DMS53 treated with DMSO at 0.1 percent for 48 hours (cell line): ENCODE data around the gene TTC3.

Experiments
- DNase-seq: peaks from one replicate; lab custom pipeline; 2025; ENCODE audit not compliant: unreplicated experiment; lab: John Stamatoyannopoulos, UW

TTC3 gene

DNA sequence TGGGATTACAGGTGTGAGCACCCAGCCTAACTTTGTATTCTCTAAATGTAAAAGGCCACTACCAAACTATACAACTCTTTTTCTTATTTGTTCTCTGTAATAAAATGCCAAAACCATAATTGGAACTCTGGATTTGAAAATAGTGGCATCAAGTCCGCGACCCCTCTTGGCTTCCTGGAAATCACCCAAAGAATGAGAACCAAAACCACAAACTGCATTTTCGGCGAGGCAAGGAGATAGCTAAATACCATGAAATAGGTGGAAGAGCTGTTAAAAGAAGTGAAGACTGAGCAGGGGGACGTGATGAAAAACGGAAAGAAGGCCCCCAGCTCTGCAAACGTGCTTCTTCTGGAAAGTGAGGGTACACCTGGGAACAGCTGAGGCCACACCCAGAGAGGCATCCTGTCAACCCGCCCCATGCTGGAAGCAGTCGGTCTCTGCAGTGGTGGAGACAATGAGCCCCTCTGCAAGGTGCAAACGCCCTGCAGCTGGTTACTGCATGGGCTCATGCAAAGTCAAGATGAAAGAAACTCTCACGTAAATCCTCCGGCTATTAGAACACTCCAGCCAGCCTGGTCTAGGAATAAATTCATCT lies 171.5 kb downstream of the TTC3 start:
- DNase-seq = no peak

DNA sequence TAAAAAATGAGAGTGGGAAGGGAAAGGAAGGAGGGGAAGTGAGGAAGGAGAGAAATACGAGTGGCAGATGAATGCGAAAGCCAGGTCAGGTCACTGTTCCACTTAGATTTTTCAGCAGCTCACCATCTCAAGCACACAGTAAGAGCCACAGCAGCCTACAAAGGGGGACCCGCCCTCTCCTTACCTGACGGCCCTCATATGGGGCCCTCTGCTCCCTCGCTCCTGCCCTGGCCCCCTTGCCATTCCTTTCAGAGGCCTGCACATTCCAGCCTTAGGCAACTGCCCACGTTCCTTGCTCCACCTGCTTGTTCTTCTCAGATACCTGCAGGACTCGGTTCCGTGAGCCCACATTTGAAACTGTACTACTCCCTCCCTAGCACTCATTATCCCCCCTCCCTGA lies 172.1 kb downstream of the TTC3 start:
- no peak for DNase-seq

DNA sequence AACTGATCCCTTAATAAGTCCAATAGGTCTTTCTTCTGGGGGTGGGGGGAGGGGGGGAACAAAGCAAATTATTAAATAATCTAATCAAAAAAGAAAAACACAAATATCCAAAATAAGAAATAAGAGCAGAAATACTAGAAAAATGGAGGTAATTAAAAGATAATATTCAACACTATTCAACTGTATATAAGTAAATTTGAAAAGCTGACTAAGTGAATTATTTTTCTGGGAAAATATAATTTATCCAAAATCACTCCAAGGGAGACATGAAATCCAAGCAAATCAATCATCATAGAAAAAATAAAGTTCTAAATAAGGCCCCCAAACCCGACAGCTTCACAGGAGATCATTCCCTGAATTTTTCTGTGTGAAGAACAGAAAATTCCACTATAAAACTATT lies 175.2 kb downstream of the TTC3 start:
- no peak for DNase-seq

DNA sequence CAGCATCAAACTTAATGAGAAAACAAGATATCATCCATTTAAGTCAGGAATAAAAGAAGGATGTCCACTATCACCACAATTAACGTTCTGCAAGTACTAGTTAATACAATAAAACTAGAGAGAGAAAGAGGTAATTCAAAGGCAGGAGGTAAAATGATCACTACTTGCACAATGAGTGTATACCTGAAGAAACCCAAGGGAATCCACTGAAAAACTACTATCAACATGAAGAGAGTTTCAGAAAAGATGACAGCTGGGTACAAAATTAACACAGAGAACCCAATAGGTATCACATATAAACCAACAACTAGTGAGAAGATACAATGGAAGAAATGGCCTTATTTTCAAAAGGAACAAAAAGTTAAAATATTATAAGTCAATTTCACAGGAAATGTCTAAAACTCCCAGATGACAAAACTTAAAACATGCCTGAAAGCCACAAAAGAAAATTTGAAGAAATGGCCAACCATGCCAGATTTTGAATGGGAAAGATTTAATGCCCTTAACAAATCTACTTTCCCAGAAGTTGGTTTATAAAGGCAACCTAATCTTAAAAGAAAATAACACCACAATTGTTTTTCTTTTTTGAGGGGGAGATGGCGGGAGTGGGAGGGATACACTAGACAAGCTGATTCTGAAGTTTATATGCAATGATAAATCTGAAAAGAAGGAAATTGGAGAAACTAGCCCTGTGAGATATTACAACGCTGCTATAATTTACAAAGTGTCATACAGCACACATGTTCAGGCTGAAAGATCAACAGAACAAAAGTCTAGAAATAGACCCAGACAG lies 176.3 kb downstream of the TTC3 start:
- DNase-seq = no peak

DNA sequence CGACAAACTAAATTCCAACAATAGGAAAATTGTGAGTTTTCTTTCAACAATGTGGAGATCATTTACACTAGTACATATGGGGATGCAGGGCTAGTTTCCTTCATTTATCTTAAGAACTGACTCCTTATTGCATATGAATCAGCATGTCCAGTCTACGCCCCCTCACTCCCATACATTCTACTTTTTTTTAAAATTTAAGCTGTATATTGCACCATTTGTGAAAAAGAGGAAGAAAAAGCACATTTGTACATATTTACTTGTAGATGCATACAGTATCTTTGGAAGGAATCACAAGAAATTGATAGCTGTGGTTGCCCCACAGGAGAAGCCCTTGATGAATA lies 178.2 kb downstream of the TTC3 start:
- DNase-seq = no peak
